GM21576 (cell line): ENCODE measurements around the gene AHDC1.
"Not testable (repeated sequence)": the region's sequence is repeated elsewhere in the genome, so short reads cannot be mapped to it uniquely, and the experiment has no call there.

ENCODE experiments used
- ATAC-seq: cut with Tn5 transposase; IDR thresholded peaks from one replicate; pipeline ENCODE4 v1.9.1; 2021; ENCODE audit warnings: mild to moderate bottlenecking, moderate library complexity; ENCODE audit not compliant: unreplicated experiment

The AHDC1 gene

GRCh38 chr1:27539901-27540861, 63.8 kb downstream of the AHDC1 start:
- ATAC-seq, result no peak

GRCh38 chr1:27538793-27539192, 65.2 kb downstream of the AHDC1 start:
- ATAC-seq, result no peak

GRCh38 chr1:27538305-27538676, 65.7 kb downstream of the AHDC1 start:
- not testable (repeated sequence) for ATAC-seq

- no peak for ATAC-seq
Measured at GRCh38 chr1:27536767-27537166, 67.2 kb downstream of the AHDC1 start.

- no peak for ATAC-seq
Measured at GRCh38 chr1:27536010-27536757, 67.8 kb downstream of the AHDC1 start.

GRCh38 chr1:27535386-27535785, 68.6 kb downstream of the AHDC1 start:
- no peak for ATAC-seq

- no peak for ATAC-seq
Measured at GRCh38 chr1:27531959-27532685, 71.8 kb downstream of the AHDC1 start.

GRCh38 chr1:27530192-27530591, 73.8 kb downstream of the AHDC1 start:
- no peak for ATAC-seq

GRCh38 chr1:27529704-27530018, 74.3 kb downstream of the AHDC1 start:
- ATAC-seq, result no peak

- no peak for ATAC-seq
Measured at GRCh38 chr1:27528818-27529703, 74.9 kb downstream of the AHDC1 start.

GRCh38 chr1:27527890-27528817, 75.8 kb downstream of the AHDC1 start:
- no peak for ATAC-seq

- ATAC-seq, result no peak
Measured at GRCh38 chr1:27527223-27527889, 76.6 kb downstream of the AHDC1 start.

GRCh38 chr1:27526569-27527222, 77.2 kb downstream of the AHDC1 start:
- no peak for ATAC-seq

GRCh38 chr1:27525296-27526272, 78.4 kb downstream of the AHDC1 start:
- ATAC-seq, result no peak

- ATAC-seq, result no peak
Measured at GRCh38 chr1:27523337-27524020, 80.5 kb downstream of the AHDC1 start.
